Measurements from ENCODE around the gene FYCO1. TPM values are rescaled to one million over a fixed set of nuclear protein-coding genes. Genes with fewer than 3 reads are reported as not detected.

FYCO1 gene
- total and polyA plus RNA-seq, 7 donors, result 8.4 to 115 (median 72.1) TPM

DNA sequence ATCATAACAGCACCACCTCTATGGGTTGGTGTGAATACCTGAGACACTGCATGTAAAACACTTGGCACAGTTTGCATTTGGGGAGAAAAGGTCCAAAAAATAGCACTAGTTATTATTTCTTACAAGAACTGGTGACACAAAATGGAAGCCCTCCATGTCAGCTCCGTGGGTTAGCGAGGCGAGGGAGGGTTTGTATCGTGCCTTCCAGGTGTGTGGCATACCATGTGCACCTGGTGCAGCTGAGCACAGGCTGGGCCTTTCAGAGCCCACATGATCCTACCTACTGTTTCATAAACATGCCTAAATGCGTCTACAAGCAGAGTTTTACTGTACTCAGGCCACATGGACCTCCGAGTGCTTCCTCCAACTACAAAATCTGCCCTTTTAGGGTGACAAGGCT lies 46.7 kb downstream of the FYCO1 start:
- DNase-seq, result no peak
- H3K4me3 ChIP-seq, result no peak overlapping the region
- peaks cover 0 to 41% (median 21%) of the 10 kb centered on the region in 4 donors for H3K4me1 ChIP-seq
- H3K36me3 ChIP-seq, result peaks cover 35 to 76% (median 51%) of the 10 kb centered on the region in 4 donors
- intact Hi-C loops (cut with DNase I), result no loop called here
- TF ChIP-seq POLR2AphosphoS5 (IDR thresholded peaks at IDR 0.05), result no peak
- no peak for TF ChIP-seq POLR2A (IDR thresholded peaks at IDR 0.05)
- TF ChIP-seq EP300 (IDR thresholded peaks at IDR 0.05), result no peak
- no peak for TF ChIP-seq CTCF (IDR thresholded peaks at IDR 0.05)
- no peaks in the 10 kb centered on the region for H3K9me3 ChIP-seq
- 91 to 95% methylated on average over 6 of the region's 6 CpGs for WGBS, 2 donors
- peak overlapping the region; percentile 19 to 62 (median 48) for H3K27ac ChIP-seq
- no peaks in the 10 kb centered on the region for H3K27me3 ChIP-seq

DNA sequence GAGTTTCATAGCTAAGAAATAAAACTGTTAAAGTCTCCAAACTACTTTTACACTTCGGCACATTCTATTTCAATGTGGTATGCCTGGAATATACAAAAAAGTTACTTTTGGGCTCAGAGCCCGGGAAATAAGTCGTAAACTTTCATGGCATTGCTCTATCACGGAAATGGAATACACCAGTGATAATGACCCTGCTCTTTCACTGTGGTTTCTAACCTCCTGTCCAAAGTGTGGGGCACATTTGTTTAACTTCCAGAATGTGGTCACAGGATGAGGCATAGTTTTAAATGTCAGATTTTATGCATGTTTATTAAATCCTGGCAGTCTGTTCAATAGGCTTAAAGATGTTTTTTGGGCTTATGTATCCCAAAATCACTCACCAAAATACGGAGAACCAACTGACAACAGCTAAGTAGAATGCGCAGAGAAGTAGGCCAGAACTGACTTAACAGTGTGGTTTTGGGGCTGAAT lies 47.3 kb downstream of the FYCO1 start:
- 64 to 74% methylated on average over 6 of the region's 6 CpGs for WGBS, 2 donors
- Histone ChIP-seq H3K4me3 (no peak overlapping the region), H3K27ac (peak overlapping the region; percentile 19 to 62 (median 48)), H3K9me3 (no peaks in the 10 kb centered on the region), H3K36me3 (peaks cover 30 to 71% (median 46%) of the 10 kb centered on the region in 4 donors), H3K4me1 (peaks cover 0 to 44% (median 21%) of the 10 kb centered on the region in 4 donors), H3K27me3 (no peaks in the 10 kb centered on the region)
- DNase-seq, result no peak
- intact Hi-C loops (cut with DNase I), result no loop called here
- TF ChIP-seq EP300 (IDR thresholded peaks at IDR 0.05) (no peak), CTCF (IDR thresholded peaks at IDR 0.05) (no peak), POLR2A (IDR thresholded peaks at IDR 0.05) (no peak), POLR2AphosphoS5 (IDR thresholded peaks at IDR 0.05) (no peak)

DNA sequence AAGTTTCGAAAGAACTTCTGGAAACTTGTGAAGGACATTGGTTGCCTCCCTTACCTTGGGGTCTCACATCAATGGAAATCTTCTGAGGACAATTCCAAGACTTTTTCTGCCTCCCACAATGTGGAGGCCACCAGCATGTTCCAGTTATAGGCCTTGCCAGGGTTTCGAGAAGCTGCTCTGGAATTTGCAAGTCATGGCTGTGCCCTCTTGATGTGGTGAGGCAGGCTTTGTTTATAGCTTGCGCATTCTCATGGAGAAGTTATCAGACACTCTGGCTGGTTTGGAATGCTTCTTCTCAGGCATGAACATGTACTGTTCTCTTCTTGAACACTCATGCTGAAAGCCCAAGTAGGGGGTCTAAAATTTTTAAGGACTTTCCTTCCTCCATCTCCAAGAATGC lies 48.3 kb downstream of the FYCO1 start:
- Histone ChIP-seq H3K9me3 (no peaks in the 10 kb centered on the region), H3K4me3 (no peak overlapping the region), H3K27ac (peak overlapping the region in 2 of 4 donors; percentile 37 to 62), H3K27me3 (no peaks in the 10 kb centered on the region), H3K36me3 (peaks cover 22 to 61% (median 38%) of the 10 kb centered on the region in 4 donors), H3K4me1 (peaks cover 0 to 53% (median 21%) of the 10 kb centered on the region in 4 donors)
- intact Hi-C loops (cut with DNase I), result no loop called here
- WGBS, 2 donors, result 96 to 97% methylated on average over 3 of the region's 3 CpGs
- no peak for TF ChIP-seq POLR2AphosphoS5 (IDR thresholded peaks at IDR 0.05)
- no peak for TF ChIP-seq POLR2A (IDR thresholded peaks at IDR 0.05)
- TF ChIP-seq EP300 (IDR thresholded peaks at IDR 0.05), result no peak
- no peak for TF ChIP-seq CTCF (IDR thresholded peaks at IDR 0.05)
- no peak for DNase-seq

- Histone ChIP-seq H3K27ac (peak overlapping the region in 1 of 4 donors; percentile 62), H3K27me3 (no peaks in the 10 kb centered on the region), H3K9me3 (no peaks in the 10 kb centered on the region), H3K36me3 (peaks cover 18 to 56% (median 33%) of the 10 kb centered on the region in 4 donors), H3K4me3 (no peak overlapping the region), H3K4me1 (peaks cover 0 to 57% (median 21%) of the 10 kb centered on the region in 4 donors)
- TF ChIP-seq POLR2AphosphoS5 (IDR thresholded peaks at IDR 0.05) (no peak), EP300 (IDR thresholded peaks at IDR 0.05) (no peak), POLR2A (IDR thresholded peaks at IDR 0.05) (no peak), CTCF (IDR thresholded peaks at IDR 0.05) (no peak)
- DNase-seq, result no peak
- intact Hi-C loops (cut with DNase I), result no loop called here
- 85 to 97% methylated on average over 3 of the region's 3 CpGs for WGBS, 2 donors
Observed at GRCh38 chr3:45946875-45947274, 48.7 kb downstream of the FYCO1 start.

DNA sequence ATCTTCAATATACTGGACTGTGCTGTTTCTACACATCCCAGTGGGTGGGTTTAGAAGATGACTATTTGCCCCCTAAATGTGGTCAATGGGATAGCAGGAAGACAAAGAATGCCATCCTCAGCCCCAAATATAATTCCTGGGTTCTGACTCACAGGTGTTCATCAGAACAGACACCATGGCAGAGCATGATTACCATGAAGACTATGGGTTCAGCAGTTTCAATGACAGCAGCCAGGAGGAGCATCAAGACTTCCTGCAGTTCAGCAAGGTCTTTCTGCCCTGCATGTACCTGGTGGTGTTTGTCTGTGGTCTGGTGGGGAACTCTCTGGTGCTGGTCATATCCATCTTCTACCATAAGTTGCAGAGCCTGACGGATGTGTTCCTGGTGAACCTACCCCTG lies 49.3 kb downstream of the FYCO1 start:
- Histone ChIP-seq H3K27me3 (no peaks in the 10 kb centered on the region), H3K4me1 (peaks cover 0 to 57% (median 21%) of the 10 kb centered on the region in 4 donors), H3K27ac (no peak overlapping the region), H3K36me3 (peaks cover 12 to 50% (median 27%) of the 10 kb centered on the region in 4 donors), H3K4me3 (no peak overlapping the region), H3K9me3 (no peaks in the 10 kb centered on the region)
- whole genome bisulfite sequencing, 2 donors, result 94 to 100% methylated on average over 1 of the region's 1 CpG
- no peak for TF ChIP-seq POLR2AphosphoS5 (IDR thresholded peaks at IDR 0.05)
- TF ChIP-seq CTCF (IDR thresholded peaks at IDR 0.05), result no peak
- no peak for TF ChIP-seq EP300 (IDR thresholded peaks at IDR 0.05)
- TF ChIP-seq POLR2A (IDR thresholded peaks at IDR 0.05), result no peak
- intact Hi-C loops (cut with DNase I), result no loop called here
- DNase-seq, result no peak
